H4 (cell line): ENCODE measurements around the gene CNIH3. TPM values are rescaled to one million over a fixed set of nuclear protein-coding genes. Genes with fewer than 3 reads are reported as not detected.

Experiments used
- DNase-seq: peaks from one replicate; pipeline ENCODE4 v3.0.0-alpha.2; 2015; ENCODE audit warnings: low spot score
- total RNA-seq: library from RNA; depleted of rRNA; stranded (reverse); fragments of >200 nt; shearing (Covaris generic); gene quantifications from 2 replicates; pipeline ENCODE4 v1.2.3, GENCODE V29; 2014; rRNA removed

The CNIH3 gene
- total RNA-seq, 1 experiment from 2014 or later = 2.5 TPM

- peak; percentile 65 for DNase-seq
Measured at GRCh38 chr1:224770336-224770693, 154.2 kb downstream of the CNIH3 start.

DNA sequence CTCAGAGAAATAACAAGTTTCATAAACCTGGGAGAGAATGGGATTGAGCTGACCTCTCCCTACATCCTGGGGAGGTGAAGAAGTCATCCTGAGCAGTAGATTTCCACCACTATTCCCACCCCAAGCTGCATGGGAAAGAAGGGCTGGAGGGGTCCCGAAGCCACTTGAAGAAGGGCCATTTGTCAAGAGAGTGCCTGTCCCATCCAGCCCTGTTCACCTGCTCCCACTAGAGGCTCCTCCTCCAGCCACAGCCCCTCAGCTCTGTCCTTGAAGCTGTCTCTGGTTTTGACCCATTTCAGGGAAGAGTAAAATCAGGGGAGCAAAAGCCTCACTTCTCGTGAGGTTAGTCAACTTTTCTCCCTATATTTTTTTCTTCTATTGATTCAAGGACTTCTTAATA is 157.5 kb downstream of the CNIH3 start:
- DNase-seq = no peak

GRCh38 chr1:224774378-224774777 is 158.3 kb downstream of the CNIH3 start:
- no peak for DNase-seq

DNA sequence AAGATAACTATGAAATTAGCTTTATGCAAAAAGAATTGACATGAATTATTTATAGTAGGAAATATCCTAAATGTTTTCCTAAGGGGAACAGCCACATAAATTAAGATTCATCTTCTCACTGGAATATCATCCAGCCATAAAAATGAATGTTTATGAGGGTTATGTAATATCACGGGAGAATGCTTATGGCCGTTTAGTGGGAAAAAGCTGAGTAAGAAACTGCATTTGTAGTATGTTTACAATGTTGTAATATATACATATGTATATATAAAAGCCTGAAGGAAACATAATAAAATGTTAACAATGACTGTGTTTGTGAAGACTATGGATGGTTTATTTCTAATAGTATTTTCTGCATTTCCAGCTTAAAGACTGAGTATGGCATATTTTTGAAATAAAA is 161.1 kb downstream of the CNIH3 start:
- no peak for DNase-seq

GRCh38 chr1:224779536-224779935 is 163.4 kb downstream of the CNIH3 start:
- no peak for DNase-seq

GRCh38 chr1:224780736-224781135 is 164.6 kb downstream of the CNIH3 start:
- DNase-seq = no peak

- no peak for DNase-seq
Measured at GRCh38 chr1:224781800-224782199, 165.7 kb downstream of the CNIH3 start.

DNA sequence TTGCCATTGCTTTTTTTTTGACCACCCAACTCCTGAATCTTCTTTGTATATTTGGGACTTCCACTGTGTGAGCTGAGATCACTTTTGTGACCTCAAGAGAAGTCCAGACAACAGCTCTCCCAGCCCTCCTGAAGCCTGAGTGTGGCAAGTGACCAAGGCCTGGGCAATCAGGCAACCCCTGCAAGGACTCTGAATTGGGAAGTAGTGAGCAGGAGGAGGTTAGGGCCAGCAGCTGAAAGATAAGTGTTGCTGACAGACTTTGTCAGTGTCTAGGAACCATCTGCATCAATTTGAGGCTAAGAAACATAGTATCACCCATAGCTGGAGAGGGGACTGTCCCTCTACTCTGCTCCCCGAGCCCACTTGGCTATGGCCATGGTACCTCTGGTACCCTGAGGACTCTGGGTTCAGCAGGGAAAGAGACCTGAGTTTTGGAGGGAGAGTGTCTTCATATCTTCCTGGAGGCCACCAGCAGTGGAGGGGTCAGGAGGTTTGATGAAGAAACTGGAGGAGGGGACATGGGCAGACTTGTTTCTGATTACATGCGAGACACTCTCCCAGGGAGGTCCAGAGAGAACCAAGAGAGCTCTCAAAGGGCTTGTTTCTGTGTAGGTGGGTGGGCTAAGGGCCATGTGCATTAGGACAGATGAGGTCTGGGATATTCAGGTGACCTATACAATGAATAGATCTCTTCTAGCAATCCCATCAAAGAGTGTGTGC is 166.3 kb downstream of the CNIH3 start:
- no peak for DNase-seq

DNA sequence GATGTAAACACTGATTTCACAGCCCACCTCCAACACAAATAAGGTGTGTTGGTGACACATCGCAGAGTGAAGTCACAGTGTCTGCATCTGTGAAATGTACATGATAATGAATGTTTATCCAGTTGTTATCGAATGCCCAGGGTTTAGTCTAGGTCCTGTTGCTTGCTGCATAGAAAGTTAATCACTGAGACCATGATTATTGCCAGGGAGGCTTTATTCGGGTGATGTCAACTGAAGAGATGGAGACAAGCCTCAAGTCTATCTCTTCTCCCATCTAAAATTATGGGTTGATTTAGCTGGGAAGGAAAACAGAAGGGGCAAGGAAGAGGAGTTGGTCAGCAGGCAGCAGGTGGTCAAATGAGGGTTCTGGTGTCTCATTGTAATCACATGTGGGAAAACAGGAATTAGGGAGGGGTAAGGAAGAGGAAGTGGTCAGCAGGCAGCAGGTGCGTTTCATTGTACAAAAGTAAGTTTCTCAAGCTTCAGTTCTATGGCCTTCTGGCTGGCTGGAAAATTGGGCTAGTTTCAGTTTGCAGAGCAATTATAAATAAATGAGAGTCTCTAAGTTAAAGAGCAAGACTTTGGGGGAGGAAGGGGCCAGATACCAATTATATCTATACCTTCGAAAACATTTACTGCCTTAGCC is 167.0 kb downstream of the CNIH3 start:
- DNase-seq = no peak

DNA sequence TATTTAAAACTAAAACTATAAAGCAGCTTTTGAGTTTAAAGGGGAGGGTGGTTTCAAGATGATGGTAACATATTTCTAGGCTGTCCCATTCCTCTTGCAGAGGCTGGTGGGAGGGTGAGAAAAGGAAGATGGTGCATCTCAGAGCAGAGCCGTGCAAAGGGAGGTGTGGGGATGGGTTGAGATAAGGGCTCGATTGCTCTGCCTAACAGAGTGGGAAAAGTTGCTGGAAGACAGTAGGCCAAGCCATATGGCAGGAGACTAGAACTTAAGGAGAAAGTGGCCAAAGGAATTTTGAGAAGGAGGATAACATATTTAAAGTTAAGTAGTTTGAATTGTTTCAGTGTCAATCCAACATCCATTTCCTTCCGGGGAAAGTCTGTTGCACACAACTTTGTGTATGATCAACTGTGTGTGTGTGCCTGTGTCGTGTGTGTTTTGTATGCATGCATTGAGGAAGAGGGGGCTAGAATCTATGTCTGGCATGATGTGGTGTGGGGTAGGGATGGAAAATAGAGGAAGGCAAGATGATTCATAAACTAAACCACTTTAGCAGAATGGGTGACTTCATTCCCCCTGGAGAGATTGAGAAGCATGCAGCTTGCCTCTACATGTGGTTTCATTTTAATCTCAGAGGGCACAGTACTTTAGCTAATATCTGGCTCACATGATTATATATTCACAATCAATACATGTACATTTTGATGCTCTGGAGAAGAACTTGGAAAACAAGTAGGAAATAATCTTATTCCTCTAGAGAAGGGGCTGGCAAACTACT is 168.3 kb downstream of the CNIH3 start:
- DNase-seq = no peak

DNA sequence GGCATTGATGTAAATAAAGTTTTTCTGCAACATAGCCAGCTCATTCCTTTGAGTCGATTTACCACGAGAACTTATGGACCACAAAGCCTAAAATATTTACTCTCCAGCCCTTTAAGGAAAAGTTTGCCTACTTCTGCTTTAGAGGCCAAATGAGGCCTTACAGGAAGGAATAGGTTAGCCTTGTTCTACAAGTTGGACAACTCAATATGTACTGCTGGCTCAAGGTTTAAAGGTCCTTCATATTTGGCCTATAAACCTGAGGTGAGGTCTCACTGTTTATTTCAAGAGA is 168.9 kb downstream of the CNIH3 start:
- no peak for DNase-seq

- DNase-seq = no peak
Measured at GRCh38 chr1:224785622-224786021, 169.5 kb downstream of the CNIH3 start.

- no peak for DNase-seq
Measured at GRCh38 chr1:224786533-224787250, 170.6 kb downstream of the CNIH3 start.

- no peak for DNase-seq
Measured at GRCh38 chr1:224789311-224789710, 173.2 kb downstream of the CNIH3 start.

Other genes with a start within 250 kb of the CNIH3 start
- gene WDR26, start 181.5 kb upstream of the CNIH3 start, total RNA-seq = 15.9 and 18.4 TPM in 2 replicates